Measurements from ENCODE around the gene EPHX1. TPM values are rescaled to one million over a fixed set of nuclear protein-coding genes. Genes with fewer than 3 reads are reported as not detected.

EPHX1 gene
- total RNA-seq, 1 donor from 2014 or later = 1.2 TPM

- DNase-seq = no peak
- Mint-ChIP-seq H3K27me3 (no peaks in the 10 kb centered on the region), H3K4me3 (no peak overlapping the region), H3K9me3 (no peaks in the 10 kb centered on the region), H3K4me1 (no peaks in the 10 kb centered on the region), H3K36me3 (ENCODE audit: low read depth) (no peaks in the 10 kb centered on the region), H3K27ac (no peak overlapping the region)
- no peak for TF ChIP-seq CTCF (IDR thresholded peaks at IDR 0.05)
- intact Hi-C loops (cut with micrococcal nuclease) = no loop called here
- no peak for ATAC-seq (ENCODE audit: low read depth)
- POLR2A ChIA-PET = no interaction called here
- CTCF ChIA-PET = no interaction called here
Measured at GRCh38 chr1:225838793-225839192, 28.9 kb downstream of the EPHX1 start.

GRCh38 chr1:225840223-225840610, 30.3 kb downstream of the EPHX1 start:
- H3K9me3 Mint-ChIP-seq = no peaks in the 10 kb centered on the region
- ATAC-seq (ENCODE audit: low read depth) (no peak), DNase-seq (no peak)
- CTCF ChIA-PET = no interaction called here
- no peaks in the 10 kb centered on the region for H3K4me1 Mint-ChIP-seq
- POLR2A ChIA-PET = no interaction called here
- H3K4me3 Mint-ChIP-seq = no peak overlapping the region
- no peak for TF ChIP-seq CTCF (IDR thresholded peaks at IDR 0.05)
- H3K27ac Mint-ChIP-seq = no peak overlapping the region
- H3K36me3 Mint-ChIP-seq (ENCODE audit: low read depth) = no peaks in the 10 kb centered on the region
- H3K27me3 Mint-ChIP-seq = no peaks in the 10 kb centered on the region
- intact Hi-C loops (cut with micrococcal nuclease) = no loop called here

GRCh38 chr1:225840713-225841112, 30.8 kb downstream of the EPHX1 start:
- H3K4me1 Mint-ChIP-seq = no peaks in the 10 kb centered on the region
- H3K27ac Mint-ChIP-seq = no peak overlapping the region
- DNase-seq = no peak
- H3K9me3 Mint-ChIP-seq = no peaks in the 10 kb centered on the region
- ATAC-seq (ENCODE audit: low read depth) = no peak
- H3K36me3 Mint-ChIP-seq (ENCODE audit: low read depth) = no peaks in the 10 kb centered on the region
- intact Hi-C loops (cut with micrococcal nuclease) = no loop called here
- H3K27me3 Mint-ChIP-seq = no peaks in the 10 kb centered on the region
- ChIA-PET CTCF (no interaction called here), POLR2A (no interaction called here)
- no peak overlapping the region for H3K4me3 Mint-ChIP-seq
- no peak for TF ChIP-seq CTCF (IDR thresholded peaks at IDR 0.05)

GRCh38 chr1:225842074-225842473, 32.1 kb downstream of the EPHX1 start:
- TF ChIP-seq CTCF (IDR thresholded peaks at IDR 0.05) = no peak
- H3K9me3 Mint-ChIP-seq = no peaks in the 10 kb centered on the region
- ATAC-seq (ENCODE audit: low read depth) = no peak
- no peaks in the 10 kb centered on the region for H3K27me3 Mint-ChIP-seq
- POLR2A ChIA-PET = no interaction called here
- CTCF ChIA-PET = no interaction called here
- DNase-seq = no peak
- intact Hi-C loops (cut with micrococcal nuclease) = no loop called here
- peaks cover 11% of the 10 kb centered on the region for H3K4me1 Mint-ChIP-seq
- peaks cover 13% of the 10 kb centered on the region for H3K36me3 Mint-ChIP-seq (ENCODE audit: low read depth)
- no peak overlapping the region for H3K27ac Mint-ChIP-seq
- H3K4me3 Mint-ChIP-seq = no peak overlapping the region

GRCh38 chr1:225842788-225843425, 33.0 kb downstream of the EPHX1 start:
- H3K27me3 Mint-ChIP-seq = no peaks in the 10 kb centered on the region
- ATAC-seq (ENCODE audit: low read depth) (no peak), DNase-seq (no peak)
- ChIA-PET CTCF (no interaction called here), POLR2A (no interaction called here)
- H3K36me3 Mint-ChIP-seq (ENCODE audit: low read depth) = peaks cover 15% of the 10 kb centered on the region
- H3K4me1 Mint-ChIP-seq = peaks cover 19% of the 10 kb centered on the region
- intact Hi-C loops (cut with micrococcal nuclease) = no loop called here
- no peaks in the 10 kb centered on the region for H3K9me3 Mint-ChIP-seq
- H3K27ac Mint-ChIP-seq = peak overlapping the region; percentile 22
- no peak overlapping the region for H3K4me3 Mint-ChIP-seq
- no peak for TF ChIP-seq CTCF (IDR thresholded peaks at IDR 0.05)

Measured in activated B cell treated with CpG ODN at 0.5 μM for 24 hours (primary cell).